Gastroesophageal sphincter (tissue), 4 donors: ENCODE results near the gene ADAM22. TPM values are rescaled to one million over a fixed set of nuclear protein-coding genes. Genes with fewer than 3 reads are reported as not detected.
A peak's percentile ranks its signal among the peaks of the same experiment; 100 is the strongest.

ENCODE experiments used
- ATAC-seq: fragments of 150-250 bp; one replicate; pipeline ENCODE4 v1.9.1; 2016; ENCODE audit warnings: mild to moderate bottlenecking, moderate library complexity
- H3K27ac ChIP-seq, 4 donors: fragments of 200-600 bp; sonication (generic) in 3 of 4; 1 replicate in 3 of 4; 2 replicates in 1 of 4; pipeline ENCODE4 v1.5.1; 2016 to 2019
- H3K27me3 ChIP-seq: fragments of 200-600 bp; sonication (generic); one replicate; pipeline ENCODE4 v1.5.1; 2019
- H3K36me3 ChIP-seq, 2 donors: fragments of 200-600 bp; sonication (generic); one replicate each; pipeline ENCODE4 v1.5.1; 2019; ENCODE audit warnings: control low read depth in 1 of 2
- H3K4me1 ChIP-seq, 3 donors: fragments of 200-600 bp; sonication (generic); 1 replicate in 2 of 3; 2 replicates in 1 of 3; pipeline ENCODE4 v1.5.1; 2016 to 2019; ENCODE audit warnings: control low read depth in 2 of 3
- H3K4me3 ChIP-seq, 2 donors: fragments of 200-600 bp; sonication (generic); one replicate each; pipeline ENCODE4 v1.5.1; 2019; ENCODE audit warnings: mild to moderate bottlenecking in 1 of 2, moderate library complexity in 1 of 2
- H3K9me3 ChIP-seq, 3 donors: fragments of 200-600 bp; sonication (generic); one replicate each; pipeline ENCODE4 v1.5.1; 2017 to 2019; ENCODE audit warnings: control low read depth in 2 of 3
- EP300 ChIP-seq: sonication (generic); formaldehyde crosslinking; IDR thresholded peaks from one replicate; pipeline ENCODE4 v1.6.1; 2017; ENCODE audit warnings: antibody characterized with exemption, mild to moderate bottlenecking
- POLR2A ChIP-seq, 2 donors: fragments of 450-650 bp; IDR thresholded peaks; one replicate each; pipeline ENCODE4 v1.6.1; 2017; ENCODE audit warnings: antibody characterized with exemption in 2 of 2, mild to moderate bottlenecking in 2 of 2, moderate library complexity in 1 of 2
- POLR2AphosphoS5 ChIP-seq: sonication (generic); formaldehyde crosslinking; IDR thresholded peaks from one replicate; pipeline ENCODE4 v1.6.1; 2017; ENCODE audit warnings: antibody characterized with exemption
- WGBS, 2 donors: methylation state at CpG; one replicate each; pipeline ENCODE4 v1.1.5; 2018; ENCODE audit warnings: low coverage in 1 of 2; 5-methylcytosine and 5-hydroxymethylcytosine counted together
- total RNA-seq, 4 donors: library from RNA; depleted of rRNA; stranded (reverse); fragments of >200 nt; gene quantifications; one replicate each; pipeline ENCODE4 v1.1.0, GENCODE V29; 2016
- TF ChIP-seq, protein P1 (sequence below), 4 experiments: fragments of 200-600 bp in 2 of 4; fragments of 450-650 bp in 2 of 4; sonication (generic) in 1 of 4; IDR thresholded peaks; one replicate each; pipeline ENCODE4 v1.5.1; 2017 to 2019; ENCODE audit warnings: antibody characterized with exemption in 4 of 4, mild to moderate bottlenecking in 2 of 4, moderate library complexity in 2 of 4

Gene ADAM22
- total RNA-seq, 4 donors from 2014 or later, result 1.1 to 3.6 (median 1.7) TPM

- peaks cover 7 to 90% of the 10 kb centered on the region in 2 donors for H3K36me3 ChIP-seq
- 100% methylated on average over 1 of the region's 1 CpG; no CpG with 5 or more reads in 1 of the 2 donors for WGBS, 2 donors
- no peaks in the 10 kb centered on the region for H3K27me3 ChIP-seq
- H3K4me1 ChIP-seq, result peaks cover 0 to 17% (median under 1%) of the 10 kb centered on the region in 3 donors
- no peak overlapping the region for H3K4me3 ChIP-seq
- no peak for TF ChIP-seq POLR2AphosphoS5
- TF ChIP-seq, protein P1, sequence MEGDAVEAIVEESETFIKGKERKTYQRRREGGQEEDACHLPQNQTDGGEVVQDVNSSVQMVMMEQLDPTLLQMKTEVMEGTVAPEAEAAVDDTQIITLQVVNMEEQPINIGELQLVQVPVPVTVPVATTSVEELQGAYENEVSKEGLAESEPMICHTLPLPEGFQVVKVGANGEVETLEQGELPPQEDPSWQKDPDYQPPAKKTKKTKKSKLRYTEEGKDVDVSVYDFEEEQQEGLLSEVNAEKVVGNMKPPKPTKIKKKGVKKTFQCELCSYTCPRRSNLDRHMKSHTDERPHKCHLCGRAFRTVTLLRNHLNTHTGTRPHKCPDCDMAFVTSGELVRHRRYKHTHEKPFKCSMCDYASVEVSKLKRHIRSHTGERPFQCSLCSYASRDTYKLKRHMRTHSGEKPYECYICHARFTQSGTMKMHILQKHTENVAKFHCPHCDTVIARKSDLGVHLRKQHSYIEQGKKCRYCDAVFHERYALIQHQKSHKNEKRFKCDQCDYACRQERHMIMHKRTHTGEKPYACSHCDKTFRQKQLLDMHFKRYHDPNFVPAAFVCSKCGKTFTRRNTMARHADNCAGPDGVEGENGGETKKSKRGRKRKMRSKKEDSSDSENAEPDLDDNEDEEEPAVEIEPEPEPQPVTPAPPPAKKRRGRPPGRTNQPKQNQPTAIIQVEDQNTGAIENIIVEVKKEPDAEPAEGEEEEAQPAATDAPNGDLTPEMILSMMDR (IDR thresholded peaks at IDR 0.05), result no peak
- no peak for TF ChIP-seq POLR2A (IDR thresholded peaks at IDR 0.05)
- no peak for TF ChIP-seq EP300
- no peak overlapping the region for H3K27ac ChIP-seq
- no peaks in the 10 kb centered on the region for H3K9me3 ChIP-seq
- ATAC-seq, result no peak
These were observed 278.9 kb downstream of the ADAM22 start for GRCh38 chr7:88212918-88213317.

- H3K4me1 ChIP-seq, result peaks cover 0 to 31% (median 3%) of the 10 kb centered on the region in 3 donors
- peaks cover 2 to 75% of the 10 kb centered on the region in 2 donors for H3K36me3 ChIP-seq
- H3K27ac ChIP-seq, result no peak overlapping the region
- no peaks in the 10 kb centered on the region for H3K27me3 ChIP-seq
- no peak for ATAC-seq
- no peaks in the 10 kb centered on the region for H3K9me3 ChIP-seq
- TF ChIP-seq POLR2AphosphoS5, result no peak
- TF ChIP-seq, protein P1 (IDR thresholded peaks at IDR 0.05), result no peak
- TF ChIP-seq EP300, result no peak
- TF ChIP-seq POLR2A (IDR thresholded peaks at IDR 0.05), result no peak
- 96 to 100% methylated on average over 2 of the region's 2 CpGs for WGBS, 2 donors
- H3K4me3 ChIP-seq, result no peak overlapping the region
These were observed 280.4 kb downstream of the ADAM22 start for GRCh38 chr7:88214456-88214855.

DNA sequence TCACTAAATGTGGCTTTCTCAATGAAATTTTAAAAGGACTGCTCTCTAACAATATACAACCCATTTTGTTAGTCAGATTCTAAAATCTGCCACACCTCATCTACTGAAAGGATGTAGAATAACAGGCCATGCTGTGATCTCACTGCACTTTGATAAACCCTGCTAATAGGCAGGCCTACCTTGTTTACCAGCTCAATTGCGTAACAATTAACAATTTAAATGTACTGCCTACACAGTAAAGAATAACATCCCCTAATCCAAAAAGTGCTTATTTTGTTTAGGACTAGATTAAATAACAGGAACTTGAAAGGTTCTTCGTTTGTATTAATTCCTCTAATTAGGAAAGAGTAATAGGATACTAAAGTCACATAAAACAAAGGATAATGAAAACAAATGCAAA lies 281.2 kb downstream of the ADAM22 start:
- Histone ChIP-seq H3K4me1 (peaks cover 0 to 35% (median 3%) of the 10 kb centered on the region in 3 donors), H3K36me3 (peaks cover 2 to 66% of the 10 kb centered on the region in 2 donors), H3K4me3 (no peak overlapping the region), H3K9me3 (no peaks in the 10 kb centered on the region), H3K27ac (no peak overlapping the region), H3K27me3 (no peaks in the 10 kb centered on the region)
- ATAC-seq, result no peak
- no peak for TF ChIP-seq POLR2AphosphoS5
- TF ChIP-seq EP300, result no peak
- TF ChIP-seq, protein P1 (IDR thresholded peaks at IDR 0.05), result no peak
- no peak for TF ChIP-seq POLR2A (IDR thresholded peaks at IDR 0.05)
- 50 to 72% methylated on average over 2 of the region's 2 CpGs for WGBS, 2 donors

GRCh38 chr7:88216276-88216675 lies 282.2 kb downstream of the ADAM22 start:
- TF ChIP-seq POLR2A (IDR thresholded peaks at IDR 0.05) (no peak), POLR2AphosphoS5 (no peak), EP300 (no peak)
- TF ChIP-seq, protein P1 (IDR thresholded peaks at IDR 0.05), result no peak
- peaks cover 0 to 44% (median 3%) of the 10 kb centered on the region in 3 donors for H3K4me1 ChIP-seq
- no peak overlapping the region for H3K27ac ChIP-seq
- no peaks in the 10 kb centered on the region for H3K9me3 ChIP-seq
- H3K4me3 ChIP-seq, result no peak overlapping the region
- H3K27me3 ChIP-seq, result no peaks in the 10 kb centered on the region
- no peak for ATAC-seq
- peaks cover 2 to 58% of the 10 kb centered on the region in 2 donors for H3K36me3 ChIP-seq

GRCh38 chr7:88217675-88218428 lies 283.8 kb downstream of the ADAM22 start:
- Histone ChIP-seq H3K27ac (peak overlapping the region in 2 of 4 donors; percentile 88 to 90), H3K4me3 (peak overlapping the region in 1 of 2 donors; percentile 84), H3K4me1 (peaks cover 0 to 44% (median 3%) of the 10 kb centered on the region in 3 donors), H3K9me3 (no peaks in the 10 kb centered on the region), H3K36me3 (peaks cover 2 to 44% of the 10 kb centered on the region in 2 donors), H3K27me3 (no peaks in the 10 kb centered on the region)
- no peak for ATAC-seq
- WGBS, 2 donors, result 0 to 33% methylated on average over 1 of the region's 1 CpG
- TF ChIP-seq EP300 (no peak), POLR2A (IDR thresholded peaks at IDR 0.05) (no peak), POLR2AphosphoS5 (no peak)
- TF ChIP-seq, protein P1 (IDR thresholded peaks at IDR 0.05), result no peak
